Measurements from ENCODE around the gene PLXND1.
A peak's percentile ranks its signal among the peaks of the same experiment; 100 is the strongest.
"Not testable (repeated sequence)": the region's sequence is repeated elsewhere in the genome, so short reads cannot be mapped to it uniquely, and the experiment has no call there.

The PLXND1 gene

DNA sequence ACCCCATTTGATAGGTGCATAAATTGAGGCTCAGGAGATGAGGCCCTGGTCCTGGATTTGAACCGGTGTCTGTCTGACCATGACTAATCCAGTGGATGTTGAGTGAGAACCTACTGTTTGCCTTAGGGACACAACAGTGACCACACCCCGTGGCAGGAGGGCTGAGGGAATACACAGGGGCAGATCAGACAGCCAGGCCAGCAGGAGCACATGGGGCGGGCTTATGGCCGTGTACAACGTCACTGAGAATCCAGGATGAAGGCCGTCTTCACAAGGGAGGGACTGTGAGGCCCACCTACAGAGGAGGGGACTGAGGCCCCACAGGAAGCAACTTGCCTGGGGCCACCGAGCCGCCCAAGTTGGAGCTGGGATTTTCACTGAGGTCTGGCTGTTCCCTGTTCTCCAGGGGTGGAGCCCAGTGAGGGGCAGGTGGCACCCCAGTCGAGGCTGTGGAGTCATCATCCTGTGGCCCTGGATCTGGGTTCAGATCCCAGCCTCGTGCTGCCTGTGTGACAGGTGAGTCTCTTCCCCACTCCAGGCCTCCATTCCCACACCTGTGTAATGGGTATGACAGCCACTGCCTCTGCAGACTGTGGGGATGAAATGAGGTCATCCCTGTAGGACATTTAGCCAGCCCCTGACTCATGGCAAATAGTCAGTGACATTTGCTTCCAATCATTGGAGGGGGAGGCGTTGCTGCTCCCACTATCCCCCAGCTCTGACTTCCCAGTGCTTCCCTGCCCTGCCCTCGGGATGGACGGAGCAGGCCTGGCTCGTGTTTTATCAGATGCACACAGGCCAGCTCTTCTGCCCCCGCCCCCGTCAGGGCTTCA lies 6.3 kb upstream of the PLXND1 start:
- DNase-seq, result no peak

- DNase-seq, result no peak
Measured at GRCh38 chr3:129611812-129612533, 5.5 kb upstream of the PLXND1 start.

DNA sequence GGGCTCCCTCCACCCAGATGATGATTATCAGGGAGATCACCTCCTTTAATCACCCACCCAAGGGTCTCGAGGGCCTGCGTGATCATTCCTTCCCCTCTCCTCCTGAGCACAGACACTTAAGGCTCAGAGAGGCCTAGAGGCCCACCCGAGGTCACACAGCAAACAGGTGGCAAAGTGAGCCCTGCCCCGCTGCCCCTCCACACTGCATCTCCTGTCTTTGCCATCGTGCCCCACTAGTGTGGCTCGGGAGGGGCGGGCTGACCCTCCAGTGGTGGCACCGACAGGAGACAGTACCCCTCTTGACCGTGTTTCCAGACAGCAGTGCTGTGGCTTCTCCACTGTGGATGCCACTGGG lies 4.9 kb upstream of the PLXND1 start:
- no peak for DNase-seq

DNA sequence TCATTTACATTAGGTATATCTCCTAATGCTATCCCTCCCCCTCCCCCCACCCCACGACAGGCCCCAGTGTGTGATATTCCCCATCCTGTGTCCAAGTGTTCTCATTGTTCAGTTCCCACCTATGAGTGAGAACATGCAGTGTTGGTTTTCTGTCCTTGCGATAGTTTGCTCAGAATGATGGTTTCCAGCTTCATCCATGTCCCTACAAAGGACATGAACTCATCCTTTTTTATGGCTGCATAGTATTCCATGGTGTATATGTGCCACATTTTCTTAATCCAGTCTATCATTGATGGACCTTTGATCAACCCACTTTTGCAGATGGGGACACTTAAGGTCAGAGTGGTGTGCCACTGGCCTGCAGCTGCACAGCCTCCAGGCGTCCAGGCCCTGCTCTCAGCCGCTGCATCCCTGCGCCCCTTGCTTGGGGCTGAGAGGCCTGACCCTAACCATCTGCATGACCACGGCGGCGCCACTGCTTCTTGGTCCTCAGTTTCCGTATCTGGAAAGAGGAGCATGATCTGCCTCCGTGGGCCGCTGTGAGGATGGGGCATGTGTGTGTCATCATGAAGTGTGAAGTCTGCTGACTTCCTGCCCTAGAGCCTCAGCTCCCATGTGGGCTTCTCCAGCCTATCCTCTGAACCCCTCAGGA lies 4.4 kb upstream of the PLXND1 start:
- DNase-seq, result not testable (repeated sequence)

DNA sequence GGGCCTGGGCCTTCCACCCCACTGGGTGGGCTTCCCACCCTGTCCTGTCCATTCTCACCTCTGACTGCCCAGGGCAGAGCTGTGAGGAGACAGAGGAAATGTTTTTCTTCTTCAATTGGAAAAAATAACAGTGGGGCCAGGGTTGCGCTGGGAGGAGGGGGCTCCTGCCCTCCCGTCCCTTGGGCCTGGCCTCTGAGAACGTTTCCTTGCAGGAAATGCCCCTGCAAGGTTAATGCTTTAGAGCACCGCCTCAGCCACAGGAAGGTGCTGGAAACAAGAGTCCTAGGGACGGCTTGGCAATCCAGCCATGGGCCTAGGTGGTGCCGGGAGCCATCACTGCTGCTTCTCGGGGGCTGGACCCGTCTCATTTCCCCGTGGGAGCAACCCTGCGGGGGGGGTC lies 3.8 kb upstream of the PLXND1 start:
- no peak for DNase-seq

DNA sequence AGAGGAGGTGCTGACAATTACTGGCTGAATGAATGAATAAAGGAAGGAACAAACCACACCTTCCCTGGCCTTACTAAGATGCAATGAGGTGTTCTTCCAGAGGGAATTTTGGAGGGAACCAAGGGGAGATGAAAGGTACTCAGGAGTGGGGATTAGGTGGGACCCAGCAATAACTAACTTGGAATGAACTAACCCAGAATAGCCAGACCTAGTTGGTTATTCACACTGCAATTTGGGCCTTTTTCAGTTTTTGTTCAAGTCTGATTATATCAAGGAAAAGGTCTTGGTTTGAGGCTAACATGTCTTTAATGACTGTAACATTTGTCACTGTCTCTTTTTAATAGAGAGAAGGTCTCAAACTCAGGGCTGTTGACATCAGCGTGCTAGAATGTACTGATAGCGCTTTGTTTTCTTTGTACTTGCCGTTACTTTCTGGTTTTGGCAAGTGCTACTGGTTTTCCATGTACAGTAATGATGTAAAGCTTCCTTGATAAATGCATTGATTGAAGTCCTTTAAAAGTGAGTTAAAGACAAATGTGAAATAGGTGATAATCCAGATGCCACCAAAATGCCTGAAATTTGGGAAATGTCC lies 3.2 kb upstream of the PLXND1 start:
- no peak for DNase-seq

DNA sequence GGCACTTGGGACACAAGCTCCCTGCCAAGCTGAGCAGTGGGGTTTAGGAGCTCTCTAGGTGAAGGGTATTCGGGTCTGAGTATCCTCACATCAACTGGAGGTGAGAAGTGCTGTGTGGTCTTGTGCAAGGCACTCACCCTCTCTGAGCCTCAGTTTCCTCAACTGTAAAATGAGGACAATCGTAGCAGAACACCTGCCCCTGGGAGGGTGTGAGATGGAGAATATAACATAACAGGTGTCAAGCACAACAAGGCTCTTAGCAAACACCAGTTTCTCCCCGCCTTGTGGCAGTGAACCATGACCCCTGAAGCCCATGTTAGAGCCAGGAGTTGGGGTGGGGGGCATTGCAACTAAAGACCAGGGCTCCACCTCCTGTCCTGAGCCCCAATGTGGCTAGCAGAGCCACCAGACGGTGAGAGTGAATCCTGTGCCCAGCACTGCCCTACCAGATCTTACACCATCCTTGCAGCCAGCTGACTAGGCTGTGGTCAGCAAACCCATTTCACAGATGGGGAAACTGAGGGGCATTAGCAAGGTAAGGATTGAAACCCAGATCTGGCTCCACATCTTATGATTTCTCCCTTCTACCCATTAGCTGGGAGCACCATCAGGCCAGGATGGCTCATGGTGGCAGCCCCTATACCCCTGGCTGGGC lies 2.6 kb upstream of the PLXND1 start:
- no peak for DNase-seq

- no peak for DNase-seq
Measured at GRCh38 chr3:129608087-129608935, 1.8 kb upstream of the PLXND1 start.

DNA sequence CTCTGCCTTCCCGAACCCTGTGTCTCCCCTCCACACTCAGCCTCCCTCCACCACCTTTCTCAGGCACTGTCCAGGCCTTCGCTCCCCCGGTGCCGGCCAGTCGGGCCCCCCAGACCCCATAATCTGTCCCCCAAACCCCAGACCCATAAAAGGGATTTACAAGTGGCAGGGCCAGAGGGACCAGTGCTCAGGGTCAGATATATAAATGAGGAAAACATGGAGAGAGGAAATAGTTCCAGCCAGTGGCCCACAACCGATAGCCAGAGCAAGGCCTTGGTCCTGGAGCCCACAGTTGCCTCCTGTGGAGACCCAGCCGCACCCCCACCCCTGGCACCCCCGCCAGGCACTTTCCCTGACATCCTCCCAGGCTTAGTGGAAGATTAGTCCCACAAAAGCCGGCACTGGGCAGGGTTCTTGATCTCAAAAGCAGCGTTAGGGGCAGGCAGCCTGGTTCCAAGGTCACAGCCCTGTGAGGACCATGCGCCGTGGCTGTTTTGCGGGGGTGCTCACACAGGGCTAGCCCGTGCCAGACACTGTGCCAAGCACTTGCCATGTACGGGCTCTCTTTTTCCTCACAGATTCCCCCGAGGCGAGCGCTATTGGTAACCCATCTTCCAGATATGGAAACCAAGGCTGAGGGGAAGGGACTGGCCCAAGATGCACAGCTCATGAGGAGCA lies 1.1 kb upstream of the PLXND1 start:
- no peak for DNase-seq

DNA sequence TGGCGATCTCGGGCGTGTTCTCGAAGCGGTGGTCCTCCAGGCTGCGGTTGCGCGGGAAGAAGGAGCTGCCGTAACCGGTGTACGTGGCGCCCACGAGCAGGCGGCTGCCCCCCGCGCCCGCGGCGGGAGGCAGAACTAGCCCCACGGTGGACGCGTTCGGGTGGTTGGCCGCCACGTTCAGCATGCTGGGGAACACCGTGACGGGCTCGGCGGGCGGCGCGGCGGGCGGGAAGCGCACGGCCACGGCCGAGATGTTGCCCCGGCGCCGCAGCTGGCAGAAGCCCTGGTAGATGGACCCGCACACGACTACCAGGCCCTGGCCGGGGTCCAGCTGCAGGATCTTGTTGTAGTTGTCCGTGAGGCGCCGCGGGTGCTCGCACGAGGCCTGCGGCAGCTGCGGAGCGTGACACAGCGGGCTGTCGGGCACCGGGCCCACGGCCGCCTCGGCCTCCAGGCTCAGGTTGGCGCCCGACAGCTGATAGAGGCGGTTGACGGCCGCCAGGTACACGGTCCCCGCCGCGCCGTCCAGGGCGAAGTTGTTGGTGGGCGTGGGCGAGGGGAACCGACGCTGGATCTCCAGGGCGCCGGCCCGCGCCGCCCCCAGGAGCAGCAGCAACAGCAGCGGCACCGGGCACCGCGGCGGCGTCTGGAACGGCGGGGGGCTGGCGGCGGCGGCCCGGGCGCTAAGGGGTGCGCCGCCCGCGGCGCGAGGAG lies 397 bp downstream of the PLXND1 start:
- peak; percentile 11 for DNase-seq

- DNase-seq, result peak; percentile 54
Measured at GRCh38 chr3:129605203-129605921, 1.1 kb downstream of the PLXND1 start.

DNA sequence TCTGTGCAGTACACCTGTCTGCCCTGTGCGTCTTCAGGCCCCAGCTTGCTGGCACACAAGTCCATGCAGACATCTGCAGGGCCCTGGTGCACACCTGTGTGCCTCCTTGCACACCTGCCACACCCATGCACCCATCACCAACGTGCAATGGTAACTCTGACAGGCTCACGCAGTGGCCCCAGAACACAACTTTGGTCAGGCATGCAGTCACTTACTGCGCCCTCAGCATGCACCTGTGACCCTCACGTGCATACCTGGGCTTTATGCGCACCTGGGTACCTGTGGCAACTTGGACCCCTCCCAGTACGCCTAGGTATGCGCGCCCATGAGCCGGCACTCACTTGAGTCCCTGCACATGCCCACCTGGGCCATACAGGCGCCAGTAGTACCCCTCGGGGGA lies 1.7 kb downstream of the PLXND1 start:
- DNase-seq, result no peak

- DNase-seq, result no peak
Measured at GRCh38 chr3:129603991-129604749, 2.3 kb downstream of the PLXND1 start.

DNA sequence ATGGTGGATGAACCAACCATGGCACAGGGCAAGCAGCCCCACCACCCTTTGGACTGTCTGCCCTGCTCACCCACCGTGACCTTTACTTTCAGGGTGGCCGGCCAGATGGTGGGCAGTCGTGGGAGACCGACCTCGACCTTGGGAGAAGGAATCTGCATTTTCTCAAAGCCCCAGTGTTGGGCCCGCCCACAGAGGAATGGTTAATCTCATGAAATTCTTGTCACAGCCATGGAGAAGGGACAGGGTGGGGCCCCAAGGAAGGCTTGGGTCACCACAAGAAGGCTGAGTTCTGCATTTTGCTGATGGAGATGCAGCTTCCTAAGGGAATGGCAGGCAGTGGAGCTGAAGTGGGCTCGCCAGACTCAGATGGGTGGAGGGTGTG lies 2.9 kb downstream of the PLXND1 start:
- no peak for DNase-seq

GRCh38 chr3:129602730-129603560 lies 3.5 kb downstream of the PLXND1 start:
- no peak for DNase-seq

- no peak for DNase-seq
Measured at GRCh38 chr3:129602309-129602708, 4.2 kb downstream of the PLXND1 start.

DNA sequence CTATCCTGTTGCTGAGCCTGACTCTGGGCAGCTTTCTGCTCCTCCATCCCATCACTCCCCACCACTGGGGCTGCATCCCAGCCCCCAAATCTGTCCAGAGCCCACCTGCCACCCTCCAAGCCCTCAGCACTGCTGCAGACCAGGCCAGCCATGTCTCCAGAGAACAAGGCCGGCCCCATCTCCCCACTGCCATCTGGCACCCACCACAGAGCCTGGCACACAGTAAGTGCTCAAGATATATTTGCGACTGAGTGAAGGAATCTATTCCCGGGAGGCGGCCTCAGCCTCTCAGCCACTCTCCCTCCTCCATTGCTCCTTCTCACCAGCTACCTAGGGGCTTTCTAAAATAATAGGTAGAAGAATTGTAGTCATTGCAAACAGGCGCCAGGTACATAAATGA lies 4.8 kb downstream of the PLXND1 start:
- no peak for DNase-seq

DNA sequence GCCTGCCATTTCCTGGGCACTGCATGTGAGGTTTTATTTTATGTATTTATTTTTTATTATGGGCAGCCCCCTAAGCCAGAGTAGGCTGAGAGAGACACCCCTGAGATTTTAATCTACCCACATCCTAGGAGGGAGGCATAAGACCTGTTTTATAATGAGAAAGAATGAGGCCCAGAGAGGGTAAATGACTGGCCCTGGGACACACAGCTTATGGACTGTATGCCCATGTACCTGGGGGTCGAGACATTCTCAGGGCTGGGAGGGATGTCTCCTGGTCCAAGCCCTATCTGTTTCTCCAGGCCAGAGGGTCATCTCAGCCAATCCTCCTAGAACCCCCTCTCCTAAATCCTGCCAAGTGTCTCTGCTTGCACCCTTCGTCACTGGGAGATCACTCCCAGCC lies 6.1 kb downstream of the PLXND1 start:
- DNase-seq, result no peak

All from activated CD4-positive, alpha-beta T cell treated with anti-CD3 and anti-CD28 coated beads, Interleukin-2, amount 50 U/mL, for 1 hour (primary cell).